D341Med (cell line): ENCODE results near the gene TP53RK.
A peak's percentile ranks its signal among the peaks of the same experiment; 100 is the strongest.

Experiments
- DNase-seq: peaks from one replicate; pipeline ENCODE4 v3.0.0; 2012; ENCODE audit warnings: low spot score

The TP53RK gene

GRCh38 chr20:46689082-46689753 is at the start of gene TP53RK:
TSS of gene TP53RK (minus strand) at chr20:46689444. CDS start at chr20:46689414, 30 bp downstream.
- DNase-seq, result peak; percentile 98

- DNase-seq, result no peak
These were observed 46.2 kb upstream of the TP53RK start for GRCh38 chr20:46735436-46735835.

DNA sequence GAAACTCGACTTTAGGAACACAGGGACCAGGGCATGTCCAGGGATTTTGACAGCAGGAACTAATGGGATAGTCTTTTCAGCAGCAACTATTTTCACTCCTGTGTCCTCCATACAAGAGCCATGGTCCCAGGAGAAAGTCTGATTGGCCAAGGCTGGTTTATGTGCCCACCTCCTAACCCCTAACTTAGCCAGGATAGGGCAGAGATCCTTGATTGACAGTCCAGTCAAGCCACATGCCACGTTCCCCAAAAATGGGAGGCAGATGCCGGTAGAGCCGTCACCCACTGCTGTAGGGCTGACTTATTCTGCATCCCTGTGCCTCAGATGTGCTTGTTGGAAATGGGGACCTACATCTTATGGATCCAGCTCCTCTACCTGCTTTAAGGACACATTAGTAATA is 42.5 kb upstream of the TP53RK start:
- no peak for DNase-seq

- DNase-seq, result no peak
These were observed 36.2 kb upstream of the TP53RK start for GRCh38 chr20:46725186-46726165.

- DNase-seq, result no peak
These were observed 35.2 kb upstream of the TP53RK start for GRCh38 chr20:46724343-46724959.

DNA sequence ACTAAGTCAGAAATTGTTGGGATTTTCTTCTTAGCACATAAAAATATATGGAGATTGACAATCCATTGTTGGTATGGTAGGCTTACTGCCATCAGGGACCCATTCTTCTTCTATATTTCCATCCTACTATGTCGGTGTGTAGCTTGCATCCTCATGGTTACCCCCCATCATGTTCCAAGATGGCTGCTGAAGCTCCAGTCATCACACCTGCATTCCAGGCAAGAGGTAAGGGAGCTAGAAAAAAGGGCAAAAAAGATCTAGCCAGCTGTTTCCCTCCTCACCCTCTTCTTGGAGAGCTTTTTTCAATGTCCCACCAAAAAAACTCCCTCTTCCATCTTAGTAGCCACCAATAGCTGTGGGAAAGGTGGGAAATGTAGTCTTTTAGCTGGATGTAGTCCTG is 33.8 kb upstream of the TP53RK start:
- no peak for DNase-seq

GRCh38 chr20:46722450-46722849 is 33.2 kb upstream of the TP53RK start:
- DNase-seq, result no peak

DNA sequence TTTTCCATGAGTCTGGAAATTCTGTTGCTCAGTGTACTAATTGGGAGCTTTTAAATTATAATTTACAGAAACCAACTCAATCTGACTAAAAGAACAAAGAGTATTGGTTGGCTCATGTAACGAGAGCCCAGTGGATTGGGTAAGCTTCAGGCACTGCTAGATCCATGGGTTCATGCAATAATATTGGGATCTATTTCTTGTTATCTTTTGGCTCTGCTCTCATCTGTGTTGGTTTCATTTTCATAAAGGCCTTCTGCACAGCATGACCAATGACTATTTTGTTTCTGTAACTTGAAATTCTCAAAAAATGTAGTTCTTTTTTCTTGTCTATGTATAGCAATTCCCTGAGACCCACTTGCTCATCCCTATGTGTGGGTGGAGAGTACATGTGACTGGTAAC is 32.2 kb upstream of the TP53RK start:
- no peak for DNase-seq

DNA sequence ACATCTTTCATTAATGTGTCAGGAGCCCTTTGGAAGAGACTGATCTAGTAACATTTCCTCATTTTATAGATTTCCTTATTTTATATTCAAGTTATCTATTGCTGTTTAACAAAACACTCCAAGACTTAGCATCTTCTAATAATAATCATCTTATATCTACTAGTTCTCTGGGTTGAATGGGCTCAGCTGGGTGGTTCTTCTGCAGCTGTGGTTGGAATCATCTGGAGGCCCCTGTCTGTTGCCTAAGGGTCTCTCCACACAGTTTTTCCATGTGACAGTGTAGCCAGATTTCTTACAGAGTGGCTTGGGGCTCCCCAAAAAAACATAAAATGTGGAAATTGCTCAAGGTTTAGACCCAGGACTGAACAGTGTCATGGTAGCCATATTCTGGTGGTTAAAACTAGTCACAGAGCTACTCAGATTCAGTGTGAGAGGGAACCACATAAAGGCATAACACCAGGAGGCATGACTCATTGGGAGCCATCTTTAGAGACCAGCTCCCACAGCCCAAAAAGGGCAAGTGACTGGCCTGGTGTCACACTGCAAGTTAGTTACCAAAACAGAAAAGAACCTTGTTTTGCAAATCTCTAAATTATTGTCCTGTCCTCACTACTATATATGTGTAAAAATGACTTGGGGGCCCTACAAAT is 31.7 kb upstream of the TP53RK start:
- no peak for DNase-seq

GRCh38 chr20:46720019-46720418 is 30.8 kb upstream of the TP53RK start:
- DNase-seq, result no peak

GRCh38 chr20:46717818-46718541 is 28.7 kb upstream of the TP53RK start:
- DNase-seq, result no peak

GRCh38 chr20:46715292-46715756 is 26.1 kb upstream of the TP53RK start:
- no peak for DNase-seq

- DNase-seq, result no peak
These were observed 25.0 kb upstream of the TP53RK start for GRCh38 chr20:46713957-46714834.

GRCh38 chr20:46712056-46712636 is 22.9 kb upstream of the TP53RK start:
- DNase-seq, result no peak

- no peak for DNase-seq
These were observed 21.1 kb upstream of the TP53RK start for GRCh38 chr20:46710153-46710913.

GRCh38 chr20:46709459-46710152 is 20.4 kb upstream of the TP53RK start, which contains the start of gene SLC2A10:
TSS of gene SLC2A10 (plus strand) at chr20:46709649. CDS start at chr20:46709737, 88 bp downstream.
- no peak for DNase-seq

DNA sequence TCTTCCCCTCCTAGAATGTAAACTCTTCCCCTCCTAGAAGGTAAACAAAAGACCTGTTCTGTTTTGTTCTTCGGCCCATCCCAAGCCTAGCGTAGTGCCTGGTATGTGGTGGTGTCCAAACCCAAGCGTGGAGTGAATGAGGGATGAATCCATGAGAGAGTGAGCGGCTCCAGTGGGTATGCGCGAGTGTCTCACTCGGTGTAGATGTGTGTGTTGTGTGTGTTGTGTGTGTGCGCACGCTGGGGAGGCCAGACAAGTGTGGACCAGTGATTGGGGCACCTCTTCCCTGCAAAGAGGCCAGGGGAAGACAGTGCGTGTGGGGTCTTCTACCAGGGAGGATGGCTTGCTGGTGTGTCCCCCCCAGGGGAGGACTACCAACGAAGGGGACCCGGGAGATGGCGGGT is 19.8 kb upstream of the TP53RK start:
- DNase-seq, result no peak

DNA sequence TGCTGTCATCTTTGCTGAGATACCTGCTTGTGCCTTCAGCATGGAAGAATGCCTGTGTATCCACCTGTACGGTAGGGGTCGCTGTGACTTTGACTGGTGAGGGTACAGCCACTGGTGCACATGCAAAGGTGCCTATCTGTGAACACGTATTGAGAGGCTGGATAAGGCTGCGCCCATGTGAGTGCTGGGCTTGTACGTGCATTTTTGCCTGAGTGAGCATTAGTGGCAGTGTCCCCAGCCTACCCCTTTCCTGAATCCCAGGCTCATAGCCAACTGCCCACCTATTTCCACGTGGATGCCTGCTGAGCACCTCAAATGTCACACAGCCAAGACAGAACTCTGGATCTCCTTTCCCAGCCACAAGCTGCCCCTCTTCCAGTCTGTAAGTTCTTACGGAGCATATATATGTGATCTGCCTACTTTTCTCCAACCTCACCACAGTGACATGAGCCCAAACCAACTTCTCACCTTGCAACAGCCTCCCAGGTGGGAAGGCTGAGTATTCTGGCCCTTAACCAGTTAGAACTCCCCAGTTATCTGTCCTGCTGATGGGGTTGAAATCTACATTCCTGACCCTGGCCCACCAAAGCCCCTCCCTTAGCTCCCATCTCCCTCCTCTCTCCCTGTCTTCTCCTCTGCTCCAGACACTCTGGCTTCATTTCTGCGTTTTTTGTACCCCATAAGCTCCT is 19.1 kb upstream of the TP53RK start:
- no peak for DNase-seq
